ENCODE data around the gene DSG1. TPM values are rescaled to one million over a fixed set of nuclear protein-coding genes. Genes with fewer than 3 reads are reported as not detected.

The DSG1 gene
- total RNA-seq: not detected
- 10 to 100 TPM in 1 of 8 donors, under 1 TPM in 4, not detected in 3; 0.03 to 15.2 (median 0.07) TPM for polyA plus RNA-seq (ENCODE audit: insufficient read depth in 1 of 8, insufficient read length in 8 of 8, low replicate concordance in 1 of 8)
- long read RNA-seq, donor 1: 0 reads
- long read RNA-seq, donor 2, full-length matches to known transcripts: 2 of 2 reads
- long read RNA-seq, donor 2, partial matches to known transcripts: 0 of 2 reads
- long read RNA-seq, donor 2, other reads (novel, unspliced or antisense): 0 of 2 reads
- long read RNA-seq, donor 3: 0 reads
- long read RNA-seq, donor 4: 0 reads
- long read RNA-seq, donor 5: 0 reads
- long read RNA-seq, donor 6: 0 reads
- long read RNA-seq, donor 7: 0 reads
- long read RNA-seq, donor 8: 0 reads
- long read RNA-seq, donor 9: 0 reads
- long read RNA-seq, donor 10: 0 reads
- long read RNA-seq, donor 11: 0 reads

DNA sequence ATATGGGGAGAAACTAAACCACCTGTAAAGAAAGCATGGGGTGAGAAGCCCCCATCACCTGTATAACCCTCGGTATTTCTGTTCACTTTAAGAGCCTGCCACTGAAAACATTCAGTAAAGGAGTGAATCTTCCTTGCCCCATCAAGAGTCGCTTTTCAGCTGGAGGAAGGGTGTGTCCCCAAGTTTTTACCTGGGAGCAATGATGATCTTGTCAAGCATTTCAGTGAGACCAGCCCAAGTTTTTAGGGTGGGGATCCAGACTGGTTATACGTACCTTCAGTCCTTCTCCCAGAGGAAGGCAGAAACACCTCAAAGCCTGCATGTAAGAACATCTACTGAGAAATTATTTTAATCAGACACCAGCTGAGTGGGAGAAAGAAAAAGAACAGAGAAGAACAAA is at the start of gene DSG1:
TSS of gene DSG1 (plus strand) at position 301 of the 400 bp plus-strand sequence. CDS start 141 bp downstream, outside the sequence.
- 80% methylated on average over 1 of the region's 3 CpGs for WGBS (ENCODE audit: insufficient coverage)
- Histone ChIP-seq H3K27ac (ENCODE audit: low read length) (no peak within 1 kb of the TSS), H3K36me3 (ENCODE audit: control insufficient read depth, insufficient read depth, low read length) (no peaks in the 10 kb centered on the region), H3K27me3 (ENCODE audit: control insufficient read depth, insufficient read depth, low read length) (no peaks in the 10 kb centered on the region), H3K9me3 (replicated peaks; ENCODE audit: control insufficient read depth, low read depth, low read length) (no peaks in the 10 kb centered on the region), H3K4me1 (ENCODE audit: control insufficient read depth, insufficient read depth, low read length) (no peaks in the 10 kb centered on the region), H3K4me3 (ENCODE audit: low read length) (no peak within 1 kb of the TSS)
- no peak for DNase-seq

- no CpG with 5 or more reads among the region's 1 CpG for WGBS (ENCODE audit: insufficient coverage)
- Histone ChIP-seq H3K27me3 (ENCODE audit: control insufficient read depth, insufficient read depth, low read length) (no peaks in the 10 kb centered on the region), H3K4me1 (ENCODE audit: control insufficient read depth, insufficient read depth, low read length) (no peaks in the 10 kb centered on the region), H3K36me3 (ENCODE audit: control insufficient read depth, insufficient read depth, low read length) (no peaks in the 10 kb centered on the region), H3K9me3 (replicated peaks; ENCODE audit: control insufficient read depth, low read depth, low read length) (no peaks in the 10 kb centered on the region), H3K4me3 (ENCODE audit: low read length) (no peak overlapping the region), H3K27ac (ENCODE audit: low read length) (no peak overlapping the region)
- peak; percentile 15 for DNase-seq
Observed at GRCh38 chr18:31268985-31269406, 49.0 kb upstream of the DSG1 start.

DNA sequence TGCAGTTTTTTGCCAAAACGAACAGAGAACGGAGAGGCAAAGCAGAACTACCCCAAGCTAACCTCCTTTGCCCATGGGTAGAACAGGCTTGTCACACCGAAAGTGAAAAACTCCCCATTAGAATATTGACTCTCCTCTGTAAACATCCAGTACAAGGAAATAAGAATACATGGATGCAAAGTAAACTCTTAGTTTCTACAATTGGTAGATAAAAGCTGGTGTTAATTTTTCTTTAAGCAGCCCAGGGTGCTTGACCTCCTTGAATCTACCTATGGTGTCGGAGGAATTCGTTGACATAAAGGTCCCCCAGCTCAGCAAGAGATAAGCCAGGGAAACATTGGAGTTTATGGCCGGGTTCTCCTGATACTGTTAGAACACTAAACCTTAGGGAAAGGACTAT is 48.4 kb upstream of the DSG1 start:
- 80% methylated on average over 2 of the region's 6 CpGs for WGBS (ENCODE audit: insufficient coverage)
- Histone ChIP-seq H3K4me3 (ENCODE audit: low read length) (no peak overlapping the region), H3K27ac (ENCODE audit: low read length) (no peak overlapping the region), H3K36me3 (ENCODE audit: control insufficient read depth, insufficient read depth, low read length) (no peaks in the 10 kb centered on the region), H3K27me3 (ENCODE audit: control insufficient read depth, insufficient read depth, low read length) (no peaks in the 10 kb centered on the region), H3K4me1 (ENCODE audit: control insufficient read depth, insufficient read depth, low read length) (no peaks in the 10 kb centered on the region), H3K9me3 (replicated peaks; ENCODE audit: control insufficient read depth, low read depth, low read length) (no peaks in the 10 kb centered on the region)
- DNase-seq: no peak

DNA sequence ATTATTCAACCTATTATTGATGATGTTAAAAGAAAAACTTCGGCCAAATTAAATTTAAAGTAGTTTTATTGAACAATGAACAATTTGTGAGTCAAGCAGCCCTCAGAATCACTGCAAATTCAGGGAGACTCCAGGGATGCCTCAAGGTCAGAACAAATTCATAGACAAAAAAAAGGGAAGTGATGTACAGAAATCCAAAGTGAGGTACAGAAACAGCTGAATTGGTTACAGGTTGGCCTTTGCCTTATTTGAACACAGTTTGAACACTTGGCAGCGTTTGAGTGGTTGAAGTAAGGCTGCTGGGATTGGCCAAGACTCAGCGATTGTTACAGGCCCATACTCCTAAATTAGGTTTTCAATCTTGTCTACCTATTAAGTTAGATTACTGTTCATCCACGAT is 47.4 kb upstream of the DSG1 start:
- Histone ChIP-seq H3K4me1 (ENCODE audit: control insufficient read depth, insufficient read depth, low read length) (no peaks in the 10 kb centered on the region), H3K27ac (ENCODE audit: low read length) (no peak overlapping the region), H3K36me3 (ENCODE audit: control insufficient read depth, insufficient read depth, low read length) (no peaks in the 10 kb centered on the region), H3K27me3 (ENCODE audit: control insufficient read depth, insufficient read depth, low read length) (no peaks in the 10 kb centered on the region), H3K9me3 (replicated peaks; ENCODE audit: control insufficient read depth, low read depth, low read length) (no peaks in the 10 kb centered on the region), H3K4me3 (ENCODE audit: low read length) (no peak overlapping the region)
- DNase-seq: no peak
- WGBS (ENCODE audit: insufficient coverage): 100% methylated on average over 1 of the region's 4 CpGs

GRCh38 chr18:31273812-31274527 is 44.0 kb upstream of the DSG1 start:
- no peaks in the 10 kb centered on the region for H3K36me3 ChIP-seq (ENCODE audit: control insufficient read depth, insufficient read depth, low read length)
- WGBS (ENCODE audit: insufficient coverage): no CpG with 5 or more reads among the region's 5 CpGs
- no peak overlapping the region for H3K27ac ChIP-seq (ENCODE audit: low read length)
- DNase-seq: no peak
- H3K4me3 ChIP-seq (ENCODE audit: low read length): no peak overlapping the region
- H3K27me3 ChIP-seq (ENCODE audit: control insufficient read depth, insufficient read depth, low read length): no peaks in the 10 kb centered on the region
- H3K9me3 ChIP-seq (replicated peaks; ENCODE audit: control insufficient read depth, low read depth, low read length): no peaks in the 10 kb centered on the region
- no peaks in the 10 kb centered on the region for H3K4me1 ChIP-seq (ENCODE audit: control insufficient read depth, insufficient read depth, low read length)

DNA sequence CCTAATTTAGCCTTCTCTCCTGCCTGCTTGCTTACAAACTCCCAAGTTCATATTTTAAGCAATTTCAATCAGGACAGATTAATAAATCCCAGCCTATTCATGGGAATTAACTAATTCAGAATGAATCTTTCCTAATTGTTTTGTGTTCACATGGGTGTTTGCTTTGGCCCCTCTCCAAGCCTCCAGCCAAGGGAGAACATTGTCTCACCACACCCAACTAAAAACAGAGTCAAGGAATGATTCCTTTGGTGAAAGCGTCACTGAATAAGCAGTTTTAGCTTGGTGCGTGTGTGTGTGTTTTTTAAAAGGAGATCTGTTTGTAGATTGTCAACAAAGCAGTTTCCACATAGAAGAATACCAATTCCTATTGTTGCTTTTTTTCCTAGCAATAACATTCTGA is 43.0 kb upstream of the DSG1 start:
- Histone ChIP-seq H3K4me1 (ENCODE audit: control insufficient read depth, insufficient read depth, low read length) (no peaks in the 10 kb centered on the region), H3K27me3 (ENCODE audit: control insufficient read depth, insufficient read depth, low read length) (no peaks in the 10 kb centered on the region), H3K4me3 (ENCODE audit: low read length) (no peak overlapping the region), H3K27ac (ENCODE audit: low read length) (no peak overlapping the region), H3K9me3 (replicated peaks; ENCODE audit: control insufficient read depth, low read depth, low read length) (no peaks in the 10 kb centered on the region), H3K36me3 (ENCODE audit: control insufficient read depth, insufficient read depth, low read length) (no peaks in the 10 kb centered on the region)
- WGBS (ENCODE audit: insufficient coverage): no CpG with 5 or more reads among the region's 2 CpGs
- DNase-seq: peak; percentile 26

DNA sequence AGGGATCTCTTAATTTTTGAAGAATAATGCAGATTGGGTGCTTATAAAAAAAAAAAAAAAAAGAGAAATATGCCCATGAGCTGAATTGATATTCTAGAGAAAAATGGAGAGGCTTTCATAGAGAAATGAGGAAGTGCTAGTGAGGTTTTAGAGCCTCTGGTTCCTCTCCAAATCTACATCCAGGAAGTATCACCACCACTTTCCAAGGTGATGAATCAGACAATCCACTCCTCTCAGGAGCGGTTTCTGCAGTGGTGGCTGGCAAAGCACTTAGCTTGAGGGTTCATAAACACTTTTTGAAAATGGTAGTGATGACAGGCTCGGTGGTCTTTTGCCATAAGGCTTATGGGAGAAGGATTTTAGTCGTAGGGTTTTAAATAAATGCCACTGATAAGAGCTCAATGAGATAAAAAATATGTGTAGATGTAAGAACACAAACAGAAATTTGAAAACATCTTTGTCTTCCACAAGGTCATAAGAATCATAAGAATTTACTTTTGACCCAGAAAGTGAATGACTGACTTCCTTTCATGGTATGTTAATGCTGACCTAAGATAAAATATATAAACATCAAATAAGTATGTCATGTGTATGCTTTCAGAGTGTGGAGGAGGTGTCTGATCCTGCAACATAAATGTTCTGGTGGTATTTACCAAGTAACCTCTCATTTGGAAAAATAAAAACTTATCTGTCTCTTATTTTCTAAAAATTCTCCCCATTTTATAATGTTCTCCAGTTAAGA is 42.1 kb upstream of the DSG1 start:
- no peaks in the 10 kb centered on the region for H3K27me3 ChIP-seq (ENCODE audit: control insufficient read depth, insufficient read depth, low read length)
- H3K4me1 ChIP-seq (ENCODE audit: control insufficient read depth, insufficient read depth, low read length): no peaks in the 10 kb centered on the region
- no peaks in the 10 kb centered on the region for H3K36me3 ChIP-seq (ENCODE audit: control insufficient read depth, insufficient read depth, low read length)
- WGBS (ENCODE audit: insufficient coverage): no CpG with 5 or more reads among the region's 3 CpGs
- no peak overlapping the region for H3K4me3 ChIP-seq (ENCODE audit: low read length)
- H3K9me3 ChIP-seq (replicated peaks; ENCODE audit: control insufficient read depth, low read depth, low read length): no peaks in the 10 kb centered on the region
- peak; percentile 5 for DNase-seq
- no peak overlapping the region for H3K27ac ChIP-seq (ENCODE audit: low read length)

GRCh38 chr18:31278609-31279071 is 39.3 kb upstream of the DSG1 start:
- no peak for DNase-seq
- H3K36me3 ChIP-seq (ENCODE audit: control insufficient read depth, insufficient read depth, low read length): no peaks in the 10 kb centered on the region
- WGBS (ENCODE audit: insufficient coverage): no CpG with 5 or more reads among the region's 1 CpG
- H3K9me3 ChIP-seq (replicated peaks; ENCODE audit: control insufficient read depth, low read depth, low read length): no peaks in the 10 kb centered on the region
- H3K27ac ChIP-seq (ENCODE audit: low read length): no peak overlapping the region
- no peaks in the 10 kb centered on the region for H3K4me1 ChIP-seq (ENCODE audit: control insufficient read depth, insufficient read depth, low read length)
- no peaks in the 10 kb centered on the region for H3K27me3 ChIP-seq (ENCODE audit: control insufficient read depth, insufficient read depth, low read length)
- H3K4me3 ChIP-seq (ENCODE audit: low read length): no peak overlapping the region

- WGBS (ENCODE audit: insufficient coverage): 88% methylated on average over 1 of the region's 2 CpGs
- no peaks in the 10 kb centered on the region for H3K9me3 ChIP-seq (replicated peaks; ENCODE audit: control insufficient read depth, low read depth, low read length)
- no peak overlapping the region for H3K27ac ChIP-seq (ENCODE audit: low read length)
- H3K4me1 ChIP-seq (ENCODE audit: control insufficient read depth, insufficient read depth, low read length): no peaks in the 10 kb centered on the region
- no peaks in the 10 kb centered on the region for H3K27me3 ChIP-seq (ENCODE audit: control insufficient read depth, insufficient read depth, low read length)
- H3K36me3 ChIP-seq (ENCODE audit: control insufficient read depth, insufficient read depth, low read length): no peaks in the 10 kb centered on the region
- no peak for DNase-seq
- H3K4me3 ChIP-seq (ENCODE audit: low read length): no peak overlapping the region
Observed at GRCh38 chr18:31280502-31280901, 37.5 kb upstream of the DSG1 start.

GRCh38 chr18:31281437-31281836 is 36.5 kb upstream of the DSG1 start:
- Histone ChIP-seq H3K27ac (ENCODE audit: low read length) (no peak overlapping the region), H3K27me3 (ENCODE audit: control insufficient read depth, insufficient read depth, low read length) (no peaks in the 10 kb centered on the region), H3K4me1 (ENCODE audit: control insufficient read depth, insufficient read depth, low read length) (no peaks in the 10 kb centered on the region), H3K4me3 (ENCODE audit: low read length) (no peak overlapping the region), H3K9me3 (replicated peaks; ENCODE audit: control insufficient read depth, low read depth, low read length) (no peaks in the 10 kb centered on the region), H3K36me3 (ENCODE audit: control insufficient read depth, insufficient read depth, low read length) (no peaks in the 10 kb centered on the region)
- DNase-seq: no peak
